ENCODE data around the gene VWA7. TPM values are rescaled to one million over a fixed set of nuclear protein-coding genes. Genes with fewer than 3 reads are reported as not detected.

VWA7 gene
- polyA plus RNA-seq, 10 donors, result 0.88 to 3.3 (median 2.3) TPM

GRCh38 chr6:31778999-31779885 is 2.1 kb upstream of the VWA7 start:
- DNase-seq, result no peak

- DNase-seq, result no peak
Measured at GRCh38 chr6:31778193-31778592, 1.1 kb upstream of the VWA7 start.

DNA sequence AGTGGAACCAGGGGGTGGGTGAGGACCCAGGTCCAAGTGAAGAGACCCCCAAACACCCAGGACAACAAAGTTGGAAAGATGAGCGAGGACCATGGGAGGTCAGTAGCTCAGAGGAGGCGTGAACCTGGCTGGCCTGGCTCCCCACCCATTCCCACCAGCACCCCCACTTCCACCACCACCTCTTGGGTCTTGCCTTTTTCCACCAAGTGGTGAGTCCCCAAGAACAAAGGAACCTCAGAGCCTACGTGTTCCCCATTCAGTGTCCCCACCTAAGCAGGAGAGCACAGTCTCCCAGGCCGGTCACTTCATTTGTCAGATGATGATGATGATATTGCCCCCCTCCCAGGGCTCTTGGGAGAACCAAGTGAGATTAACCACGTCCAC is 531 bp upstream of the VWA7 start:
- no peak for DNase-seq

GRCh38 chr6:31776485-31776988 is 591 bp downstream of the VWA7 start:
- no peak for DNase-seq

DNA sequence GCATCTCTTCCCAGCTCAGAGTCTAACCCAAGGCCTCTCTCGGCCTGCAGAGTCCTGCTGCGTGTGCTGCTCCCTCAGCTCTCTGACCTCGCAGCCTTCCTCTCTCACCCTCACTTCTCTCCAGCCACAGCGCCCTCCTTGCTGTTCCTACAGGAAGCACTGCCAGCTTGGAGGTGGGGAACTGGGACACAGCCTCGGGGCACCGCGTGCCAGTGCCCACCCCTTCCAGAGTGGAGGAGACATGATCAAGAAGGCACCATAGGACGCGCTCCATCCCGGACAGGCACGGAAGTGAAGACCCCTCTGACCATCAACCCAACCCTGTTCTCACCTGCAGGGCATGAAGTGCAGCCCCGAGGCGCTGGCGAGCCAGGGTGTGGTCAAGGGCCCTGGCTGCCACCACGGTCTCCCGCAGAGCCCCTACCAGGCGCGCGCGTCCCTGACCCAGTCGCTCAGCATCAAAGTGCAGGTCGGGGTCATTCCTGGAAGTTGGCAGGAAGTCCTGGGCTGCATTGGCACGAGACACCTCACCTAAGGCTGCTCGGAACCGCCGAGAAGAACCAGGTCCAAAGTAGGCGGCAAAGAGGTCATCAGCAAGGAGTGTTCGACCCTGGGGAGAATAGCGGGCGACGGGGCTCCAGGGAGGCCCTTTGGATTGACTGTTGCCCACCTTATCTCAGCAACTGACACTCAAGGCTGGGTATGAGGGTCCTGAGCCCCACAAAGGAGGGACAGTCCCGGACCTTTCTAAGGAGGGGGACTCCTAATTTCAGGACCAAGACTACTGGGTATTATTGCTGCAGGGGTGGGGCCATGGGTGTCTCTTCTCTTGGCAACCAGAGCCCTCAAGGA is 1.3 kb downstream of the VWA7 start:
- DNase-seq, result no peak

GRCh38 chr6:31775184-31775583 is 1.9 kb downstream of the VWA7 start:
- DNase-seq, result no peak

DNA sequence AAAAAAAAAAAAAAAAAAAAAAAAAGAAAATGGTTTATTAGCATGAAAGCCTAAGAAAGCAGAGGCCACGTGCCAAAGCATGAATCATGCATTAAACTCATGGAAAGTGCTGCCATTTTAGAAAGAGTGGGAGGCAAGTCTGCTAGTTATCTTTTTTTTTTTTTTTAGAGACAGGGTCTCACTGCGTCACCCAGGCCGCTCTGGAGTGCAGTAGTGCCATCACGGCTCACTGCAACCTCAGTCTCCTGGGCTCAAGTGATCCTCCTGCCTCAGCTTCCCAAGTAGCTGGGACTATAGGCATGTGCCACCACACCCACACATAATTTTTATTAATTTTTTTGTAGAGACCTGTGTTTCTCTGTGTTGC is 5.2 kb downstream of the VWA7 start:
- no peak for DNase-seq

DNA sequence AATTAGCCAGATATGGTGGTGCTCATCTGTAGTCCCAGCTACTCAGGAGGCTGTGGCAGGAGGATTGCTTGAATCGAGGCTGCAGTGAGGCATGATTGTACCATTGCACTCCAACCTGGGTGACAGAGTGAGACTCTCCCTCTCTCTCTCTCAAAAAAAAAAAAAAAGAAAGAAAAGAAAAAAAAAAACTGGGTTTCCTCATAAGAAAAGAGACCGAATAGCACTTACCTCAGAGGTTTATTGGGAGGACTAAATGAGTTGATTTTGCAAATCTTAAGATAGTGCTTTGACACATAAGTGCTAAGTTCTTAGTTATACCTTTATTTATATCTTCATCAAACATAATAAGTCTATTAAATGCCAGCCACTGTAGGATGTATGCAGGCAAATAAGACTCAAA is 6.3 kb downstream of the VWA7 start:
- no peak for DNase-seq

- peak in 2 of 3 donors; percentile 23 to 45 for DNase-seq
Measured at GRCh38 chr6:31769684-31770371, 7.3 kb downstream of the VWA7 start.

GRCh38 chr6:31768363-31769257 is 8.5 kb downstream of the VWA7 start:
- no peak for DNase-seq

DNA sequence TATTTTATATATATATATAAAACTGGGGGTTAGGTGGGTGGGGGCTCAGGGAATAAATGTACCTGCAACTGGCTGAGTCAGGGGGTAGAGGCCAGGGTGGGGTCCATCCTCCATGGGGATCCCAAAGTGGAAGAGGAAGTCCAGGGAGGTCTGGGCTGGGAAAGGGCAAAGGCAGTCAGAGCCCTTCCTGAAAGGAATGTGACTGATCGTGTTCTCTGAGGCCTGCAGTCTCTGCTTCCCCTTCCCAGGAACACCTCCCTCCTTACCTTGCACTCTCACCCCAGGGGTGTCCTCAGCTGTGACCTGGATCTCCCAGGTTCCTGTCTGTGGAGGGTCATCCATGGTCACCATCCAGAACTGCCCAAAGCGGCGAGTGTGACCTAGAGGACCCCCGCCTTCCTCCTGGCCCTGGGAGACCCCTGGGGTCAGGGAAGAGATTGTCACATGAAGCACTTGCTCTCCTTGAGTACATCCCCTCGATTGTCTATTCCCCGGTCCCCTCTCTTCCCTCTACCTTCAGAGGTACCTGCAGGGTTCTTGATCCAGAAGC is 10.0 kb downstream of the VWA7 start:
- DNase-seq, result no peak

DNA sequence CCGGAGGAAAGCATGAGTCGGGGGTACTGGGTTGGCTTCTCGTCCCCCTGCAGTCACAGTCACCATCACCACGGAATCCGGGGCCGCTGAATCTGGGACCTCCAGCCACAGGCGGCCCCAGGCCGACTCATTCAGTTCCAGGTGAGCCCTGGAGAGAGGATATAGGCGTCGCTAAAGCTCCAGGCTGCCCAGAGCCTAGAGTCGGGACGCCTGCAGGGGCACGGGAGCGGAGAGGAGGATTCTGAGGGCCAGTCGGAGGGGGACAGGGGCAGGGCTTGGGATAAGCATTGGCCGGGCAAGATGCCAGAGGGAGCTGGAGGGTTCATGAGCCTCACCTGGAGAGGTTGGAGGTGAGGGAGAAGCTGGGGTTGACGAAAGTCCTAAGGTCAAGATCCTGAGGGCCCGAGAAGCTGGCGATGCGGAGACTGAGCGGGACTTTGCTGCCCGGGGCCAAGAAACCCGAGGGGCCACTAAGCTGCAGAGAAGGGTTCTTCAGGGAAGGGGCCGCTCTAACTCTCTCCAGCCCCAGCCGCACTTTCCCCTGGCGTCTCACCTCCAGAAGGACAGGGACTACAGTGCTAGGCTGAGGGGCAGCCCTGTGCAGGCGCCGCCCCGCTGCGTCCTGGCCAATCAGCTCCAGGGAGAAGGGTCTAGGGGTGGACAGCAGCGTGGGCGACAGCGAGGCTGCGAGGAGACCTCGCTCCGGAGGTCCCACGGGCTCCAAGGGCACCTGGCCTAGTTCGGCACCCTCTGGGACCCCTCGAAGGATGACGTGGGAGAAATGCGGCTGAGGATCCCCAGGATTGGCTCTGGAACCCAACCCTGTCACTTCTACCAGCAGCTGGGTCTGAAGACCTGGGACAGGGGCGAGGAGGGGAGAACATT is 11.0 kb downstream of the VWA7 start:
- DNase-seq, result peak in 1 of 3 donors; percentile 34

DNA sequence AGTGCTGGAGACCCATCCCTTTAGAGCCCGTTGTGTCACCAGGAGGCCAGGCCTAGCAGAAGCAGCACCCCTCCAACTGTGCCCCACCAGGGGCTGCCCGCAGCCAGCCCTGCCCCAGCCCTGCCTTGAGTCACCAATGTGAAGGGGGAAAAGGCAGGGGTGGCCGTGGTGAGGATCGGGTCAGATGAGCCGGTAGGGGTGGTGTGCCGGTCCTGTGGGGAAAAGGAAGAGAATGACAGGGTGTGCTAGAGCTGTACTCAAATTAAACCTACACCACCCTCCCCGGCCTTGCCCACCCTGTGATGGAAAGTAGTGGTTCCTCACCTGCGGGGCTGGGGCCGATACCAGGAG is 11.6 kb downstream of the VWA7 start:
- no peak for DNase-seq

- no peak for DNase-seq
Measured at GRCh38 chr6:31764198-31764597, 12.9 kb downstream of the VWA7 start.

GRCh38 chr6:31763619-31763940 is 13.5 kb downstream of the VWA7 start:
- DNase-seq, result peak in 2 of 3 donors; percentile 26 to 48

GRCh38 chr6:31762878-31763618 is 14.1 kb downstream of the VWA7 start:
- DNase-seq, result no peak

DNA sequence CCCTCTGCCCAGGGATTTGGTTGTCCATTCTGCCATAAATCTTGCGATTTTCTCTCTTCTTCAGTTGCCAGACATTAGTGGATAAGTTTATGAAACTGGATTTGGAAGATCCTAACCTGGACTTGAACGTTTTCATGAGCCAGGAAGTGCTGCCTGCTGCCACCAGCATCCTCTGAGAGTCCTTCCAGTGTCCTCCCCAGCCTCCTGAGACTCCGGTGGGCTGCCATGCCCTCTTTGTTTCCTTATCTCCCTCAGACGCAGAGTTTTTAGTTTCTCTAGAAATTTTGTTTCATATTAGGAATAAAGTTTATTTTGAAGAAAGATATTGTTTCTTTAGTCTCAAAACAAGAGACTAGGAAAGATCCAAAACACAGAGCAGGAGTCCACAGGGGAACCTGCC is 14.8 kb downstream of the VWA7 start, which contains the start of gene SAPCD1:
Gene SAPCD1 (plus strand): TSS at position 301 of the 400 bp plus-strand sequence. CDS start 399 bp downstream, outside the sequence.
- no peak for DNase-seq

DNA sequence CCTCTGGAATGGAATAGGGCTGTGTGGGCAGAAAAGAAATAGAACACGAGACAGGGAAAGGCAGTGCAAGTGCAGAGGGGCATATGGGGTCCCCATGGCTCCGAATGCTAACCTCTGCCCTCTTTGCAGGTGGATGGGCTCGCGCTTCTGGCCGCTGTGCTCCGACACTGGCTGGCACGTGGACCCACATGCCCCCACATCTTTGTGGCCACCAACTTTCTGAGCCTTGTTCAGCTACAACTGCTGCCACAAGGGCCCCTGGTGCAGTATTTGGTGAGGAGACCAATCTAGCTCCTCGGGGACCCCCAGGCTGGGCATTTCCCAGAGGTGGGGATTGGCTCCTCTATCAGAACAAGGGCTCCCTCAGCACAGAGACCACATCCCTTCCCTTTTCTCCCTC is 15.8 kb downstream of the VWA7 start:
- DNase-seq, result no peak

DNA sequence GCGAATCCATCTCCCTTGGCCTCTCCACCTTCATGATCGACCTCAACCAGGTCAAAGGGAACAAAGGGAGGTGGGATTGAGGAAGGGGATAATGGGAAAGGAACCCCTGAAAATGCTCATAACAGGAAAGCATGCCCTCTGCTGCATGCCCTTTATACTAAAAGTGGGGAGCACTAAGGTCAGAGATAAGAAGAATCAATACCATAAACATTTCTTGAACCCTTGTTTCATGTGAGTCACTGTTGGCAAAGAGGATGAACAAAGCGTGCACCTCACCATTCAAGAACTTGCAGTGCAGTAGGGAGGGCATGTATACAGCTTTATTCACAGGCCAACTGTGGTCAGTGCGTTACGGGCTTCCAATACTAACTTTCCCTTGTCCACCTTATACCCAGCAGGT is 16.3 kb downstream of the VWA7 start:
- no peak for DNase-seq

Data from muscle of back (tissue), 11 donors.